K562 (cell line): ENCODE data around the gene NINJ1. TPM values are rescaled to one million over a fixed set of nuclear protein-coding genes. Genes with fewer than 3 reads are reported as not detected.

Experiments used
- ATAC-seq: fragments of 200-7000 bp; cut with Tn5 transposase; 3 replicates; pipeline ENCODE4 v1.9.1; 2020; ENCODE audit warnings: moderate library complexity
- BruUV-seq: library from RNA; stranded (reverse); fragments of 400-500 nt; replicated peaks from 2 replicates; lab custom pipeline; 2021; lab: Mats Ljungman, UMichigan
- CTCF ChIA-PET: fragments of 300-600 bp; formaldehyde crosslinking; extraction: SDS; loops from one replicate; lab custom pipeline; 2021; ENCODE audit warnings: low intra/inter-chr PET ratio; lab: Yijun Ruan, JAX
- POLR2A ChIA-PET: fragments of 300-600, 350-650 bp; sonication (Branson Sonifier 250); formaldehyde crosslinking; extraction: SDS; loops from one replicate; lab custom pipeline; 2021; ENCODE audit warnings: antibody characterized with exemption, inconsistent platforms; lab: Yijun Ruan, JAX
- DNase-seq, 4 experiments: peaks; one replicate each; pipeline versions ENCODE4 v3.0.0 to v3.0.0-alpha.2; 2011 to 2018; ENCODE audit warnings: low spot score in 3 of 4, mixed read lengths in 3 of 4; ENCODE audit errors: extremely low read depth in 1 of 4
- FAIRE-seq: peaks from 2 replicates; lab custom pipeline; 2011; peaks lifted over from hg19 to GRCh38; lab: Jason Lieb, UNC
- H2AFZ ChIP-seq: 2 replicates; pipeline ENCODE4 v1.6.0; 2011; ENCODE audit warnings: low read depth, low read length, control low read depth, inconsistent platforms
- H3K27ac ChIP-seq: fragments of 200-600 bp; 3 replicates; pipeline ENCODE4 v1.8.0; 2011; ENCODE audit warnings: low read depth, mild to moderate bottlenecking, control low read depth, inconsistent platforms, low read length, moderate library complexity, mixed read lengths; ENCODE audit errors: extremely low read depth
- H3K27me3 ChIP-seq, 2 experiments: fragments of 300-600 bp in 1 of 2; 2 replicates in 1 of 2; 3 replicates in 1 of 2; pipeline versions ENCODE4 v1.6.0 to v1.8.0; 2011; ENCODE audit warnings: inconsistent platforms in 2 of 2, low read length in 2 of 2, mild to moderate bottlenecking in 1 of 2, mixed read lengths in 1 of 2, moderate library complexity in 1 of 2; ENCODE audit not compliant: control insufficient read depth in 2 of 2, insufficient read depth in 2 of 2
- H3K36me3 ChIP-seq: fragments of 300-600 bp; 3 replicates; pipeline ENCODE4 v1.8.0; 2011; ENCODE audit warnings: mild to moderate bottlenecking, low read length, inconsistent platforms; ENCODE audit not compliant: control insufficient read depth, insufficient read depth
- H3K4me1 ChIP-seq, 2 experiments: fragments of 200-600 bp in 1 of 2; replicated peaks in 1 of 2; 2 replicates in 1 of 2; 3 replicates in 1 of 2; pipeline versions ENCODE4 v1.5.1 to v1.8.0; 2011; ENCODE audit warnings: inconsistent platforms in 2 of 2, low read length in 2 of 2, mild to moderate bottlenecking in 1 of 2, mixed read lengths in 1 of 2, moderate library complexity in 1 of 2; ENCODE audit not compliant: control insufficient read depth in 2 of 2, insufficient read depth in 2 of 2
- H3K4me2 ChIP-seq: 2 replicates; pipeline ENCODE4 v1.6.1; 2011; ENCODE audit warnings: low read length, control low read depth, inconsistent platforms, mixed read lengths; ENCODE audit not compliant: insufficient read depth
- H3K4me3 ChIP-seq: fragments of 200-600 bp; sonication (generic), shearing (Covaris generic); 2 replicates; pipeline ENCODE4 v1.5.1; 2016; ENCODE audit warnings: control low read depth, inconsistent platforms
- H3K79me2 ChIP-seq: fragments of 200-600 bp; 3 replicates; pipeline ENCODE4 v1.8.0; 2011; ENCODE audit warnings: low read length, inconsistent platforms; ENCODE audit not compliant: control insufficient read depth, insufficient read depth
- H3K9ac ChIP-seq, 2 experiments: 2 replicates each; pipeline versions ENCODE4 v1.6.0 to v1.6.1; 2011; ENCODE audit warnings: low read depth in 2 of 2, low read length in 2 of 2, control low read depth in 1 of 2, inconsistent platforms in 1 of 2, mild to moderate bottlenecking in 1 of 2, mixed read lengths in 1 of 2; ENCODE audit not compliant: insufficient read depth in 1 of 2
- H3K9me1 ChIP-seq: one replicate; pipeline ENCODE4 v1.6.0; 2011; ENCODE audit warnings: inconsistent platforms, mild to moderate bottlenecking, low read length, moderate library complexity; ENCODE audit not compliant: control insufficient read depth, insufficient read depth
- H3K9me3 ChIP-seq: replicated peaks from 2 replicates; pipeline ENCODE4 v1.5.1; 2011; ENCODE audit warnings: low read depth, low read length, inconsistent platforms; ENCODE audit not compliant: control insufficient read depth, insufficient read depth
- H4K20me1 ChIP-seq: replicated peaks from 2 replicates; pipeline ENCODE4 v1.6.1; 2011; ENCODE audit warnings: low read length, inconsistent platforms, mixed read lengths; ENCODE audit not compliant: control insufficient read depth, insufficient read depth
- BCOR ChIP-seq: fragments of 450-650 bp; IDR thresholded peaks from 2 replicates; pipeline ENCODE4 v1.6.1; 2016
- CEBPB ChIP-seq: fragments of 450-650 bp; IDR thresholded peaks from 2 replicates; pipeline ENCODE4 v1.6.1; 2016; ENCODE audit warnings: missing genetic modification characterization, missing compliant biosample characterization
- MCM3 ChIP-seq: fragments of 450-650 bp; IDR thresholded peaks from 2 replicates; pipeline ENCODE4 v1.6.1; 2016
- TEAD4 ChIP-seq, 2 experiments: sonication (generic) in 1 of 2; formaldehyde crosslinking in 1 of 2; IDR thresholded peaks; 2 replicates each; pipeline versions ENCODE4 v1.6.1 to v1.8.0; 2012 to 2022; ENCODE audit warnings: borderline replicate concordance in 1 of 2, inconsistent platforms in 1 of 2, low read length in 1 of 2, mild to moderate bottlenecking in 1 of 2, missing genetic modification reagents in 1 of 2
- WGBS: fragments of 100-300 bp; shearing (Covaris generic); methylation state at CpG from one replicate; pipeline ENCODE4 v1.1.6; 2016; ENCODE audit warnings: low coverage, mixed read lengths; ENCODE audit not compliant: insufficient coverage; ENCODE audit errors: missing lambda C conversion rate; 5-methylcytosine and 5-hydroxymethylcytosine counted together
- in situ Hi-C: fragments of 300-500 bp; cut with MboI; formaldehyde crosslinking; loops from 4 replicates; pipeline ENCODE4 v1.15.0; 2018; ENCODE audit warnings: inconsistent platforms, mixed read lengths
- intact Hi-C: fragments of 100-400 bp; cut with micrococcal nuclease; formaldehyde crosslinking; loops from 2 replicates; pipeline ENCODE4 v1.14.2; 2022
- polyA plus RNA-seq, 8 experiments: library from polyadenylated mRNA; depleted of rRNA in 4 of 8; stranded (reverse) in 5 of 8; unstranded in 3 of 8; fragments of >200 nt; fragmentation: Nextera tagmentation in 2 of 8; fragmentation: Illumina TruSeq in 1 of 8; extraction: Ambion mirVana in 2 of 8; extraction: Trizol in 1 of 8; gene quantifications; 2 replicates each; pipeline versions ENCODE4 v1.2.1 to v1.2.3, GENCODE V29; 2011 to 2014; ENCODE audit warnings: inconsistent platforms in 1 of 8, missing spikeins in 1 of 8
- total RNA-seq, 7 experiments: library from RNA; depleted of rRNA in 6 of 7; stranded (reverse); fragments of >200 nt in 6 of 7; fragmentation: Illumina TruSeq in 2 of 7; extraction: Trizol in 2 of 7; gene quantifications; 2 replicates each; pipeline versions ENCODE4 v1.2.1 to v1.2.3, GENCODE V29; 2011 to 2021; ENCODE audit warnings: low replicate concordance in 1 of 7

NINJ1 gene
- total and polyA plus RNA-seq, 9 of the 15 experiments (the other 6 are each of a cell fraction or from before 2014, with no cell fraction given), result 0.13 to 8.4 (median 4.9) TPM

DNA sequence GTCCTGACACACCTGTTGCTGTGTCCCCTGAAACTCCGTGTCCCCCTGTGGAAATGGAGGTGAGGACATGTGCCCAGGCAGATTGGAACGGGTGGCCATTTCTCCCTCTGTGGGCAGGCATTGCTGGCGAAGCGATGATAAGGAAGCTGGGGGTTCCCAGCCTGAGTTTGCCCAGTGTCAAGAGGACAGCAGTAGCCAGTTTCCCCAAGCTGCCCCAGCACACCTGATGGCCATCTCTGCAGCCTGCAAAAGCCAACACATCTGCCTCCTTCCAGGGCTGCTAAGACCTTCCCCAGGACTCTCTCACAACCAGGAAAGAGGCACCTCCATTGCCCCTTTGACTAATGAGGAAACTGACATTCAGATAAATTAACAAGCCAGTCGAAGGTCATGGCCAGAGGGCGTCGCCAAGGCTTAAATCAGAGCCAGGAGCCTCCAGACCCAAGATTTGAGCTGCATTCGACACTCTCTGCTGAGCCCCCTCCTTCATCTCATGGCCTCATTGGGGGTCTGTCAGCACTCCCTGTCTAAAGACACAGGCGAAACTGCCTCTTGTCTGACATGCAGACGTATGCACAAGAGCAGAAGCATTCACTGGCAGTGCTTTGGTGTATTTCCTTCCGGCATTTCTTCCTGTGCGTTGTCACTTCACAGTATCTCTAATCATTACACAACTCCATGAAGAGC lies 39.5 kb upstream of the NINJ1 start:
- Histone ChIP-seq H3K4me3 (no peak overlapping the region), H3K27me3 (peaks cover 30 to 58% of the 10 kb centered on the region in 2 experiments), H3K4me1 (peaks cover 4 to 8% of the 10 kb centered on the region in 2 experiments; a peak in 3 of 5 replicates), H3K9me3 (no peaks in the 10 kb centered on the region), H2AFZ (no peak overlapping the region), H3K9me1 (no peaks in the 10 kb centered on the region), H4K20me1 (peaks cover 6% of the 10 kb centered on the region), H3K4me2 (no peak overlapping the region), H3K9ac (peak overlapping the region in 1 of 2 experiments; percentile 26; a peak in 2 of 4 replicates), H3K27ac (no peak overlapping the region), H3K36me3 (no peaks in the 10 kb centered on the region), H3K79me2 (no peaks in the 10 kb centered on the region)
- in situ Hi-C loops (no loop called here), intact Hi-C loops (no loop called here)
- 3% methylated on average over 12 of the region's 12 CpGs for WGBS
- no peak for FAIRE-seq
- no TSS peak for BruUV-seq
- TF ChIP-seq TEAD4 (IDR thresholded peaks at IDR 0.05; ENCODE audit: low read length), result no peak
- no peak for TF ChIP-seq TEAD4 (CRISPR knock-in tag; IDR thresholded peaks at IDR 0.05; ENCODE audit: borderline replicate concordance)
- TF ChIP-seq BCOR, result no peak
- 0 out of 2 replicates have a peak, but pooled peaks have one; percentile 43 for TF ChIP-seq CEBPB (tag)
- no peak for TF ChIP-seq MCM3
- ATAC-seq, result no peak
- no peak for DNase-seq
- CTCF ChIA-PET, result interaction anchor here (0.6 kb wide), 1 partner anchor 277 kb away, joined by 3 read pairs; no protein-coding TSS in a partner anchor
- POLR2A ChIA-PET, result no interaction called here
